Stimulated activated CD4-positive, alpha-beta T cell treated with anti-CD3 and anti-CD28 coated beads, TNF-alpha, amount 100 ng/mL, for 24 hours (primary cell): ENCODE data around the gene PTCD1.

Source experiments
- DNase-seq, 3 experiments: peaks; one replicate each; pipeline ENCODE4 v3.0.0-alpha.2; 2020; ENCODE audit warnings: low read depth in 3 of 3

The PTCD1 gene

GRCh38 chr7:99369767-99370391 is 68.7 kb downstream of the PTCD1 start:
- no peak for DNase-seq

GRCh38 chr7:99368750-99369389 is 69.7 kb downstream of the PTCD1 start:
- DNase-seq = no peak
